NCI-H146 treated with DMSO at 0.1 percent for 48 hours (cell line): Measurements from ENCODE around the gene FGD4.
A peak's percentile ranks its signal among the peaks of the same experiment; 100 is the strongest.

Experiments
- DNase-seq: peaks from one replicate; lab custom pipeline; 2025; ENCODE audit not compliant: unreplicated experiment; lab: John Stamatoyannopoulos, UW

FGD4 gene

GRCh38 chr12:32659908-32660440, 260.6 kb downstream of the FGD4 start:
- DNase-seq, result no peak

GRCh38 chr12:32661706-32662105, 262.3 kb downstream of the FGD4 start:
- no peak for DNase-seq

- DNase-seq, result no peak
These were observed 263.3 kb downstream of the FGD4 start for GRCh38 chr12:32662665-32663064.

- DNase-seq, result no peak
These were observed 266.7 kb downstream of the FGD4 start for GRCh38 chr12:32666018-32666417.

GRCh38 chr12:32669584-32669983, 270.2 kb downstream of the FGD4 start:
- DNase-seq, result no peak

- peak; percentile 92 for DNase-seq
These were observed 272.8 kb downstream of the FGD4 start for GRCh38 chr12:32671930-32672780.

- peak; percentile 96 for DNase-seq
These were observed 279.9 kb downstream of the FGD4 start, which contains the start of gene DNM1L for GRCh38 chr12:32679091-32679919. DNM1L (plus strand) TSS chr12:32679301; CDS start chr12:32679364, 63 bp downstream.

GRCh38 chr12:32679920-32680237, 280.5 kb downstream of the FGD4 start:
- DNase-seq, result no peak

- no peak for DNase-seq
These were observed 281.4 kb downstream of the FGD4 start for GRCh38 chr12:32680787-32681186.

- no peak for DNase-seq
These were observed 281.9 kb downstream of the FGD4 start for GRCh38 chr12:32681272-32681671.

- no peak for DNase-seq
These were observed 287.0 kb downstream of the FGD4 start for GRCh38 chr12:32686340-32686739.

GRCh38 chr12:32688786-32689185, 289.4 kb downstream of the FGD4 start:
- no peak for DNase-seq

GRCh38 chr12:32690927-32691326, 291.6 kb downstream of the FGD4 start:
- DNase-seq, result no peak

- no peak for DNase-seq
These were observed 293.0 kb downstream of the FGD4 start for GRCh38 chr12:32692358-32692757.

GRCh38 chr12:32693036-32693435, 293.7 kb downstream of the FGD4 start:
- DNase-seq, result no peak
